ENCODE measurements around the gene ACOX1. TPM values are rescaled to one million over a fixed set of nuclear protein-coding genes. Genes with fewer than 3 reads are reported as not detected.

Gene ACOX1
- total and polyA plus RNA-seq, 4 donors = 33.3 to 293 (median 63.4) TPM

- Histone ChIP-seq H3K9me3 (ENCODE audit: control insufficient read depth in 4 of 4, low read length in 3 of 4) (no peaks in the 10 kb centered on the region), H3K4me1 (ENCODE audit: control insufficient read depth in 4 of 4, insufficient read depth in 4 of 4, low read length in 3 of 4) (peaks cover 0 to 17% (median 14%) of the 10 kb centered on the region in 4 donors), H3K4me3 (ENCODE audit: low read depth in 1 of 3, low read length in 3 of 3) (no peak overlapping the region), H3K27ac (ENCODE audit: low read depth in 1 of 2, low read length in 2 of 2) (no peak overlapping the region), H3K27me3 (ENCODE audit: control insufficient read depth in 4 of 4, insufficient read depth in 4 of 4, low read length in 3 of 4) (no peaks in the 10 kb centered on the region), H3K36me3 (ENCODE audit: control insufficient read depth in 4 of 4, insufficient read depth in 3 of 4, low read depth in 1 of 4, low read length in 3 of 4) (no peaks in the 10 kb centered on the region), H3K9ac (ENCODE audit: low read depth in 1 of 2, low read length in 2 of 2) (no peak overlapping the region)
- DNase-seq (ENCODE audit: low spot score) = no peak
- 96% methylated on average over 15 of the region's 15 CpGs for WGBS
- TF ChIP-seq, protein P1, sequence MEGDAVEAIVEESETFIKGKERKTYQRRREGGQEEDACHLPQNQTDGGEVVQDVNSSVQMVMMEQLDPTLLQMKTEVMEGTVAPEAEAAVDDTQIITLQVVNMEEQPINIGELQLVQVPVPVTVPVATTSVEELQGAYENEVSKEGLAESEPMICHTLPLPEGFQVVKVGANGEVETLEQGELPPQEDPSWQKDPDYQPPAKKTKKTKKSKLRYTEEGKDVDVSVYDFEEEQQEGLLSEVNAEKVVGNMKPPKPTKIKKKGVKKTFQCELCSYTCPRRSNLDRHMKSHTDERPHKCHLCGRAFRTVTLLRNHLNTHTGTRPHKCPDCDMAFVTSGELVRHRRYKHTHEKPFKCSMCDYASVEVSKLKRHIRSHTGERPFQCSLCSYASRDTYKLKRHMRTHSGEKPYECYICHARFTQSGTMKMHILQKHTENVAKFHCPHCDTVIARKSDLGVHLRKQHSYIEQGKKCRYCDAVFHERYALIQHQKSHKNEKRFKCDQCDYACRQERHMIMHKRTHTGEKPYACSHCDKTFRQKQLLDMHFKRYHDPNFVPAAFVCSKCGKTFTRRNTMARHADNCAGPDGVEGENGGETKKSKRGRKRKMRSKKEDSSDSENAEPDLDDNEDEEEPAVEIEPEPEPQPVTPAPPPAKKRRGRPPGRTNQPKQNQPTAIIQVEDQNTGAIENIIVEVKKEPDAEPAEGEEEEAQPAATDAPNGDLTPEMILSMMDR (IDR thresholded peaks at IDR 0.05; ENCODE audit: low read depth, low read length, missing input control) = no peak
- TF ChIP-seq HNF4G (IDR thresholded peaks at IDR 0.05) (no peak), ZBTB33 (IDR thresholded peaks at IDR 0.05) (no peak), TAF1 (conservative IDR thresholded peaks at IDR 0.05) (no peak), JUND (IDR thresholded peaks at IDR 0.05) (no peak), FOXA2 (IDR thresholded peaks at IDR 0.05) (no peak), SP1 (IDR thresholded peaks at IDR 0.05) (no peak), HNF4A (conservative IDR thresholded peaks at IDR 0.05) (no peak), YY1 (IDR thresholded peaks at IDR 0.05) (no peak), FOXA1 (IDR thresholded peaks at IDR 0.05) (no peak), RAD21 (IDR thresholded peaks at IDR 0.05) (no peak), ATF3 (IDR thresholded peaks at IDR 0.05) (no peak), GABPA (IDR thresholded peaks at IDR 0.05 in 1 of 2, conservative IDR thresholded peaks at IDR 0.05 in 1 of 2) (no peak)
- TF ChIP-seq, protein P2, sequence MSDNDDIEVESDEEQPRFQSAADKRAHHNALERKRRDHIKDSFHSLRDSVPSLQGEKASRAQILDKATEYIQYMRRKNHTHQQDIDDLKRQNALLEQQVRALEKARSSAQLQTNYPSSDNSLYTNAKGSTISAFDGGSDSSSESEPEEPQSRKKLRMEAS (IDR thresholded peaks at IDR 0.05) = no peak
Measured at GRCh38 chr17:75921596-75921995, 57.4 kb downstream of the ACOX1 start.

DNA sequence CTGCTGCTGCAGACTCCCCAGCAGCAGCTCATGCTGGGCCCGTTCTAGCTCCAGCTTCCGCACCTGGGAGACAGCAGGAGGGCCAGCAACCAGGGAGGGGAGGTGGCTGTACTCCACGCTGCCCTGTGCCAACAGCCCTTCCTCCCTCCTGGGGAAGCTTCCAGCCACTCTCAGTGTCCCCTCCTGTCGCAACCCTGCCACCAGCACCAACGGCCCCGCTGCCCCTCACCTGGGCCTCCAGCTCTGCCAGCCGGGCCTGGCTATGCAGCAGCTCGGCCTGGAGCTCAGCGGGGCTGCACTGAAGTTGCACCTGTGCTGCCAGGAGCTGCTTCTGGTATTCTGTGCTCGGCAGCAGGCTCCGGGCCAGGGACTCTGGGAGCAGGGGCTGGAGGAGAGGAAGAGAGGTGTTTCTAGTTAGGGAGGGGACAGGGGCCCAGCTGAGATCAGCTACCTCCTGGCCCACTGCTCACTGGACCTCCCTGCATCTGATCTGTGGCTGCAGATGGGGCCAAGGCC, 58.9 kb downstream of the ACOX1 start:
- Histone ChIP-seq H3K9ac (ENCODE audit: low read depth in 1 of 2, low read length in 2 of 2) (no peak overlapping the region), H3K9me3 (ENCODE audit: control insufficient read depth in 4 of 4, low read length in 3 of 4) (no peaks in the 10 kb centered on the region), H3K36me3 (ENCODE audit: control insufficient read depth in 4 of 4, insufficient read depth in 3 of 4, low read depth in 1 of 4, low read length in 3 of 4) (no peaks in the 10 kb centered on the region), H3K4me3 (ENCODE audit: low read depth in 1 of 3, low read length in 3 of 3) (no peak overlapping the region), H3K4me1 (ENCODE audit: control insufficient read depth in 4 of 4, insufficient read depth in 4 of 4, low read length in 3 of 4) (peaks cover 0 to 17% (median 14%) of the 10 kb centered on the region in 4 donors), H3K27ac (ENCODE audit: low read depth in 1 of 2, low read length in 2 of 2) (no peak overlapping the region), H3K27me3 (ENCODE audit: control insufficient read depth in 4 of 4, insufficient read depth in 4 of 4, low read length in 3 of 4) (no peaks in the 10 kb centered on the region)
- whole genome bisulfite sequencing = 90% methylated on average over 11 of the region's 11 CpGs
- no peak for DNase-seq (ENCODE audit: low spot score)
- no peak for TF ChIP-seq TAF1 (conservative IDR thresholded peaks at IDR 0.05)
- no peak for TF ChIP-seq JUND (IDR thresholded peaks at IDR 0.05)
- TF ChIP-seq, protein P2 (IDR thresholded peaks at IDR 0.05) = no peak
- no peak for TF ChIP-seq SP1 (IDR thresholded peaks at IDR 0.05)
- TF ChIP-seq, protein P3, sequence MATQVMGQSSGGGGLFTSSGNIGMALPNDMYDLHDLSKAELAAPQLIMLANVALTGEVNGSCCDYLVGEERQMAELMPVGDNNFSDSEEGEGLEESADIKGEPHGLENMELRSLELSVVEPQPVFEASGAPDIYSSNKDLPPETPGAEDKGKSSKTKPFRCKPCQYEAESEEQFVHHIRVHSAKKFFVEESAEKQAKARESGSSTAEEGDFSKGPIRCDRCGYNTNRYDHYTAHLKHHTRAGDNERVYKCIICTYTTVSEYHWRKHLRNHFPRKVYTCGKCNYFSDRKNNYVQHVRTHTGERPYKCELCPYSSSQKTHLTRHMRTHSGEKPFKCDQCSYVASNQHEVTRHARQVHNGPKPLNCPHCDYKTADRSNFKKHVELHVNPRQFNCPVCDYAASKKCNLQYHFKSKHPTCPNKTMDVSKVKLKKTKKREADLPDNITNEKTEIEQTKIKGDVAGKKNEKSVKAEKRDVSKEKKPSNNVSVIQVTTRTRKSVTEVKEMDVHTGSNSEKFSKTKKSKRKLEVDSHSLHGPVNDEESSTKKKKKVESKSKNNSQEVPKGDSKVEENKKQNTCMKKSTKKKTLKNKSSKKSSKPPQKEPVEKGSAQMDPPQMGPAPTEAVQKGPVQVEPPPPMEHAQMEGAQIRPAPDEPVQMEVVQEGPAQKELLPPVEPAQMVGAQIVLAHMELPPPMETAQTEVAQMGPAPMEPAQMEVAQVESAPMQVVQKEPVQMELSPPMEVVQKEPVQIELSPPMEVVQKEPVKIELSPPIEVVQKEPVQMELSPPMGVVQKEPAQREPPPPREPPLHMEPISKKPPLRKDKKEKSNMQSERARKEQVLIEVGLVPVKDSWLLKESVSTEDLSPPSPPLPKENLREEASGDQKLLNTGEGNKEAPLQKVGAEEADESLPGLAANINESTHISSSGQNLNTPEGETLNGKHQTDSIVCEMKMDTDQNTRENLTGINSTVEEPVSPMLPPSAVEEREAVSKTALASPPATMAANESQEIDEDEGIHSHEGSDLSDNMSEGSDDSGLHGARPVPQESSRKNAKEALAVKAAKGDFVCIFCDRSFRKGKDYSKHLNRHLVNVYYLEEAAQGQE (IDR thresholded peaks at IDR 0.05) = no peak
- TF ChIP-seq FOXA2 (IDR thresholded peaks at IDR 0.05) = no peak
- TF ChIP-seq ZBTB33 (IDR thresholded peaks at IDR 0.05) = no peak
- TF ChIP-seq, protein P1 (IDR thresholded peaks at IDR 0.05; ENCODE audit: low read depth, low read length, missing input control) = no peak
- no peak for TF ChIP-seq EGR1 (IDR thresholded peaks at IDR 0.05; ENCODE audit: low read depth in 2 of 2)
- no peak for TF ChIP-seq FOXA1 (IDR thresholded peaks at IDR 0.05)
- no peak for TF ChIP-seq HNF4A (conservative IDR thresholded peaks at IDR 0.05)
- TF ChIP-seq ATF3 (IDR thresholded peaks at IDR 0.05) = no peak
- TF ChIP-seq RXRA (IDR thresholded peaks at IDR 0.05) = no peak
